GM18505 (cell line): ENCODE data around the gene TENM3.

ENCODE experiments used
- ATAC-seq: cut with Tn5 transposase; IDR thresholded peaks from one replicate; pipeline ENCODE4 v1.9.1; 2021; ENCODE audit not compliant: unreplicated experiment
- POLR2A ChIP-seq: IDR thresholded peaks from 4 replicates; pipeline ENCODE4 v1.6.1; 2011; ENCODE audit warnings: borderline replicate concordance; ENCODE audit not compliant: insufficient read depth, insufficient read length; ENCODE audit errors: extremely low read depth

Gene TENM3

GRCh38 chr4:182219411-182220056 lies 23.7 kb upstream of the TENM3 start:
- no peak for TF ChIP-seq POLR2A

GRCh38 chr4:182221987-182222386 lies 21.2 kb upstream of the TENM3 start:
- no peak for ATAC-seq
- no peak for TF ChIP-seq POLR2A

More at GRCh38 chr4:182219411-182220056, 23.7 kb upstream of the TENM3 start:
- ATAC-seq, result no peak

DNA sequence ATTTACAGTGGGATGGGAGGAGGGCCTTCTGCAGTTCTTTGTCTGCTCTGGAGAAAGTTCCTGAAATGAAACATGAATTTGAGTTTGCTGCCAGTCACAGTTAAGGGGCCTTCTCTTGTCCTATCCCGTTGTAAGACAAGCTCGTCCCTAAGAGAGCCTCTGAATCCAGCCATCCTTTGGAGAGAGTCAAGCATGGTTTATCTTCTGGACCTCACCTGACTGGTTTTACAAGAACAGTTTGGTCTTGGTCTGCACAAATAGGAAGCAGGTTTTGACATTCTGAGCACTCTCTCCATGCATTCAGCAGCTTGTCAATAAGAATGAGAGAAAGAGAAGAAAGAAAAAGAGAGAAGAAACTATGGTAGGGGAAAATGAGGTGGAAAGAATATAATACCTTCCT lies 20.4 kb upstream of the TENM3 start:
- no peak for ATAC-seq
- no peak for TF ChIP-seq POLR2A

GRCh38 chr4:182223708-182224107 lies 19.5 kb upstream of the TENM3 start:
- ATAC-seq, result no peak
- TF ChIP-seq POLR2A, result no peak

GRCh38 chr4:182224192-182224850 lies 18.9 kb upstream of the TENM3 start:
- no peak for ATAC-seq
- TF ChIP-seq POLR2A, result no peak

DNA sequence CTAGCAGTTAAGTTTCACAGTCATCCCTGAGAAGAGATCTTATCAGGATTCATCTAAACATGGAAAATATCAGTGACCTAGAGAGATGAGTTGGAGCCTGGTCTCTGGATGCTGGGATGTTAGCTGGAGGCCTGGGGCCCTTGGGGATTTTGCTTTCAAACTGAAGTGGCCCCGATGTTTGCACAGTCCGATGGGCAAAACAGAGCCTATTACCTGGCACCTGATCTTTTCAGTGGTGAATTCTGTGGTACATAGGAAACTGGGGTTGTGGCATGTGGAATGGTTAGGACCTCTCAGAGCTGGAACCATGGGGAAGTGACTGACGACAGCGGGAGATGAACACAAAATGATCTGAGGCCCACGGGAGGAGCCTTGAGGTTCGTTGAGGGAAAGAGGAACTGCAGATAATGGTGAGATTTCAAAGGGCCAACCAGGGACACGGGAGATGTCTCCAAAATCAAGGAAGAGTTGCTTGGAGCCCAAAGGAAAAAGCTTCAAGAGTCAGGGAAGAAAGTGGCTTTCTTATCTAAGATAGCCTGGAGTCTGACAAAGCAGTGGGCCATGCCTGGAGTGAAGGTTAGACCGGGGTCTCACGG lies 17.8 kb upstream of the TENM3 start:
- no peak for ATAC-seq
- TF ChIP-seq POLR2A, result no peak

DNA sequence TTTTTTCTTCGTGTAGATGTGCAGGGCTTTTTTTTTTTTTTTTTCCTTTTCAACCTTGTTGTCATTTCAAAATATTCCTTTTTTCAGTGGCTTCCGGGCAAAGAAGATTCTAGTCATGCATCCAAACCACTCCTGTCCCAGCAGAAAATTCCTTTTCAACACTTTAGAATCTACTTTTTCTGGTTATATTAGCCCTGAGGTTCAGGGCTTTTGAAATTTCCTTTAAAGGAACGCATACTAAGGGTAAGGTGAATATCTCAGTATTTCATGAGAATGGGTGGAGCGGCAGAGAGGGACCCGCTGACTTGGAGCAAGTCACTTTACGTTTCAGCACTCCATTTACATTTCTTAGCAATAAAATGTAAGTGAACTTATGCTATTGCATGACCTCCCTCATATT lies 15.6 kb upstream of the TENM3 start:
- no peak for TF ChIP-seq POLR2A
- no peak for ATAC-seq

DNA sequence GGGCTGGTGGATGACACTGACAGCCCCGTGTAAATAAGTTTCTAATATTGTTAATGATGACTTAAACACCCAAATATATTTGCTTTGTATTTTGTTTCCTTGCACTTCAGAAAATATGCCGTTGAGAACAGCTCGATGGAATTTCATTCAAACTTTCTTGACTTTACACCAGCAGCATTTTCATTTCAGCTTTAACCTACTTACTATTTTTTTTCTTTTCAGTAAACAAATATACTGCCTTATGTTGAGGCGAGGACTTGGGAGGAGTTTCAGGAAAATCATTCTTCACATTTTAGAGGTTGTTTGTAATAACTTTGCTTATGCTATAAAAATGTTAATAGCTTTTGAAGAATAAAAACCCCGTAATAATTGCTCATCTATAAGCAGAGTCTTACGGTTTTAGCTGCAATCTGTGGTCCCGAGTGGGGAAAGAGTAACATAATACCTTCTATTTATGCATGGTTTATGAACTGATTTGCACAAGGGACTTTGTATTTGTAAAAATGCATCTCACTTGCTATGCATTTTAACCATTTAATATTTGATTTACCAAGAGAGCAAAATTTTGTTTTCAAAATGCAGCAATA lies 14.1 kb upstream of the TENM3 start:
- no peak for ATAC-seq
- TF ChIP-seq POLR2A, result no peak

DNA sequence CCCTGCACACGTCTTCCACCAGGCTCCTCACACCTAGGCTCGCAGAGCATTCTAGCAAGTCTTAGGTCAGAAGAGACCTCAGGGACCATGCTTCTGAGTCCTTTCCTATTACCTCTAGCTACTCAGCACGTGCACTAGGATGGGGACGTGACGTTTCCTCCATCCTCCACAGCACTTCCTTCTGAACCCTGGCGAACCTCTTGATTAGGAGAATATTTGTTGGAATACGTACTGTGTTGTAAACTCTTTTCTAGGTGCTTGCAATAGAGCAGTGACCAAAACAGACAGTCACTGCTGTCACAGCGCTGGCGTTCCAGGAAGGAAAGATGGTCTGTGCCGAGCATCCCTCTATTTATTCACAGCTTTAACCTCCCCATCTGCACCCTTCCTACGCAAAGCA lies 12.9 kb upstream of the TENM3 start:
- no peak for TF ChIP-seq POLR2A

DNA sequence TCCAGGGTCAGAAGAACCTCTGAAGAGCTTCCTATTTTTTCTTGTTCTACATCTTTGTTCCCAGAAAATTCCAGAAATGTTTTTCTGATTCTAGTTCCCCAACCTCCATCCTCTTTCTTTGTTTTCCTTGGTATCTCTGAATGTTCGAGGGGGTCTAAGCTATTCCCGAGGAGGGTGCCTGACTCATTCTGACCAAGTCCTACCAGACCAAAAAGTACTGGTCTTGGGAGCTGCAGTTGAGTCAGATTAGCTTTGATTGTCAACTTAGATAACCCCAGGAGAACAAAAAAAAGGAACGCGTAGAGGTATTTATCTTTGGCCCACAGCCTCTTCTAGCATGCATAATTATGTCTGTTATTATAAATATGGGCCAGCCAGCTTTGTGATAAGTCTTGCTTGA lies 12.1 kb upstream of the TENM3 start:
- TF ChIP-seq POLR2A, result no peak
- ATAC-seq, result no peak

More for the DNA sequence above, 12.9 kb upstream of the TENM3 start:
- no peak for ATAC-seq

- ATAC-seq, result no peak
- TF ChIP-seq POLR2A, result no peak
Observed at GRCh38 chr4:182231496-182231895, 11.7 kb upstream of the TENM3 start.

- no peak for TF ChIP-seq POLR2A
- ATAC-seq, result no peak
Observed at GRCh38 chr4:182233310-182234090, 9.7 kb upstream of the TENM3 start.
